ENCODE measurements around the gene TCN2. TPM values are rescaled to one million over a fixed set of nuclear protein-coding genes. Genes with fewer than 3 reads are reported as not detected.
"Not testable (repeated sequence)": the region's sequence is repeated elsewhere in the genome, so short reads cannot be mapped to it uniquely, and the experiment has no call there.

Gene TCN2
- total RNA-seq, 4 donors from 2014 or later = 26.3 to 55.1 (median 41.4) TPM

DNA sequence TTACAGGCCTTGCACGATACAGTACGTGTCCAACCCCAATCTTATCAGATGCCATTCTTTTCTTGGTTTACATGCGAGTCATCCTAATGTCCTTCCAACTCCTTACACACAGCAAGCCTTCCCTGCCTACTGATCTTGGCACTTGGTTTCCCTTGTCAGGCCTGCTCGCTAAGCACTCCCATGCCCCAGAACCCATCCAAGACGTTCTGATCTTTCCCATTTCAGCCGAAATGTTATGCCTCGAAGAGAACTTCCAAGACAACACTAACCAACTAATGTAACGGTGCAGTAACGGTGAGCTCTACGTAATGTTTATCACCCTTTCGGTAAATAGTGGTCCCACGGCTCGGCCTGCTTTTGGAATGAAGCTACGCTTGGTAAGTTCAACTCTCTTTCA, 15.8 kb upstream of the TCN2 start:
- H3K27ac ChIP-seq = peak overlapping the region in 1 of 3 donors; percentile 81
- DNase-seq = no peak
- intact Hi-C loops (cut with DNase I) = no loop called here
- TF ChIP-seq POLR2A (IDR thresholded peaks at IDR 0.05) = no peak
- TF ChIP-seq, protein P1, sequence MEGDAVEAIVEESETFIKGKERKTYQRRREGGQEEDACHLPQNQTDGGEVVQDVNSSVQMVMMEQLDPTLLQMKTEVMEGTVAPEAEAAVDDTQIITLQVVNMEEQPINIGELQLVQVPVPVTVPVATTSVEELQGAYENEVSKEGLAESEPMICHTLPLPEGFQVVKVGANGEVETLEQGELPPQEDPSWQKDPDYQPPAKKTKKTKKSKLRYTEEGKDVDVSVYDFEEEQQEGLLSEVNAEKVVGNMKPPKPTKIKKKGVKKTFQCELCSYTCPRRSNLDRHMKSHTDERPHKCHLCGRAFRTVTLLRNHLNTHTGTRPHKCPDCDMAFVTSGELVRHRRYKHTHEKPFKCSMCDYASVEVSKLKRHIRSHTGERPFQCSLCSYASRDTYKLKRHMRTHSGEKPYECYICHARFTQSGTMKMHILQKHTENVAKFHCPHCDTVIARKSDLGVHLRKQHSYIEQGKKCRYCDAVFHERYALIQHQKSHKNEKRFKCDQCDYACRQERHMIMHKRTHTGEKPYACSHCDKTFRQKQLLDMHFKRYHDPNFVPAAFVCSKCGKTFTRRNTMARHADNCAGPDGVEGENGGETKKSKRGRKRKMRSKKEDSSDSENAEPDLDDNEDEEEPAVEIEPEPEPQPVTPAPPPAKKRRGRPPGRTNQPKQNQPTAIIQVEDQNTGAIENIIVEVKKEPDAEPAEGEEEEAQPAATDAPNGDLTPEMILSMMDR (IDR thresholded peaks at IDR 0.05) = no peak
- peaks cover 8 to 10% of the 10 kb centered on the region in 2 donors for H3K4me1 ChIP-seq
- no peaks in the 10 kb centered on the region for H3K9me3 ChIP-seq
- no peaks in the 10 kb centered on the region for H3K27me3 ChIP-seq
- peak overlapping the region; percentile 53 to 73 (median 73) for H3K4me3 ChIP-seq (replicated peaks in 1 of 3)
- WGBS, 2 donors = 6% methylated on average over 14 of the region's 14 CpGs
- H3K36me3 ChIP-seq = peaks cover 28 to 30% of the 10 kb centered on the region in 2 donors

DNA sequence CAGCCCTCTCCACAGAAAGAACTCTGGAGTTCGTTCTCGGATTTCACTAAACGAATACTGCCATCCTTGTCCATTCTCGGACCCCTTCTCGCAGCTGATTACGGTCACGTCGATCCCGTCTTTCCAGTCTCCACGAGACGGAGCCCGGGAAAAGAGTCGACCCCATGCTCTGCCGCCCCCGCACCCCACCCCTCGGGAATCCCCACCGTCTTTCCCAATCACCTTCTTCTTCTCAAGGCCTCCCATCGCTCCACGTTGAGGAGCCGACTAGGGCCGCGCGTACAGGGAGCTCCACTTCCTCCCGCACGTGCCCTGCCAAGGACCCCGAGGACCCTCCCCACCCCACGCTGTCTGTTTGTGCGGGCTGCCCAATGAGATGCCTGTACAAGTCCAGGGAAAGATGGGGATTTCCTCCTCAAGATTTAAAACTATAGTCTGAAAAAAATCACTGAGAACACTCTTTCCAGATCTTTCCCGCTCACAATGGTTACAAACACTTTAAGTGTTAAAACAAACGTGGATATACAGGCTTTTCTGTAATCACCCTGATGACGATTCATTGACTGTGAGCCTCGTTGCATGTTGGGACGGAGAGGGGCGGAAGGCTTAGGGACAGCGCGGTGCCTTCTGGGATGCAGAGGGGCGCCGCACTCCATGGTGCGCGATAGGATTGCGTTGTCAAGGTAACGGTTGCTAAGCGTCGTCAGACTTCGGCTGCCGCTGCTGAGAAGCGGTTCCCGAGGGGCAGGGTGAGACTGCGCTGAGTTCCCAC, 15.2 kb upstream of the TCN2 start, which contains the start of gene PES1:
Gene PES1, minus strand, starts transcription at position 323 of the 772 bp plus-strand sequence. Its CDS starts 77 bp downstream, at position 246.
- WGBS, 2 donors = 1% methylated on average over 49 of the region's 49 CpGs
- intact Hi-C loops (cut with DNase I) = no loop called here
- H3K27ac ChIP-seq = peak within 1 kb of the TSS; percentile 61 to 81 (median 78)

DNA sequence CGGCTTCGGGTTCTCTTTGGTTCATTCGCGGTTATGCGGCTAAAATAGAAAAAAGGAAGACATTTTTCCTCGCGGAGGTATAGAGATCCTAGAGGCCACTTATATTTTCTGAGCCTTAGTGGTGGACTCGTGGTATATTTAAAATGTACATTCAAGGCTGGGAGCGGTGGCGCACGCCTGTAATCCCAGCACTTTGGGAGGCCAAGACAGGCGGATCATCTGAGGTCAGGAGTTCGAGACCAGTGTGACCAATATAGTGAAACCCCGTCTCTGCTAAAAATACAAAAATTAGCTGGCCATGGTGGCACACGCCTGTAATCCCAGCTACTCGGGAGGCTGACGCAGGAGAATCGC, 14.6 kb upstream of the TCN2 start:
- H3K9me3 ChIP-seq; intact Hi-C loops (cut with DNase I); H3K27me3 ChIP-seq; DNase-seq; H3K27ac ChIP-seq: not testable (repeated sequence)
- H3K4me1 ChIP-seq = peaks cover 8 to 10% of the 10 kb centered on the region in 2 donors
- peak overlapping the region in 1 of 3 donors; percentile 26 for H3K4me3 ChIP-seq (replicated peaks in 1 of 3)
- WGBS, 2 donors = 28 to 41% methylated on average over 18 of the region's 18 CpGs
- peaks cover 16 to 19% of the 10 kb centered on the region in 2 donors for H3K36me3 ChIP-seq

More for the DNA sequence above, 15.2 kb upstream of the TCN2 start, which contains the start of gene PES1:
- no peak for TF ChIP-seq POLR2A (IDR thresholded peaks at IDR 0.05)
- TF ChIP-seq, protein P1 (IDR thresholded peaks at IDR 0.05) = no peak
- peak; percentile 95 for DNase-seq
- peak within 1 kb of the TSS; percentile 53 to 73 (median 73) for H3K4me3 ChIP-seq (replicated peaks in 1 of 3)
- H3K4me1 ChIP-seq = peaks cover 8 to 10% of the 10 kb centered on the region in 2 donors
- H3K36me3 ChIP-seq = peaks cover 22 to 25% of the 10 kb centered on the region in 2 donors
- no peaks in the 10 kb centered on the region for H3K9me3 ChIP-seq
- no peaks in the 10 kb centered on the region for H3K27me3 ChIP-seq

DNA sequence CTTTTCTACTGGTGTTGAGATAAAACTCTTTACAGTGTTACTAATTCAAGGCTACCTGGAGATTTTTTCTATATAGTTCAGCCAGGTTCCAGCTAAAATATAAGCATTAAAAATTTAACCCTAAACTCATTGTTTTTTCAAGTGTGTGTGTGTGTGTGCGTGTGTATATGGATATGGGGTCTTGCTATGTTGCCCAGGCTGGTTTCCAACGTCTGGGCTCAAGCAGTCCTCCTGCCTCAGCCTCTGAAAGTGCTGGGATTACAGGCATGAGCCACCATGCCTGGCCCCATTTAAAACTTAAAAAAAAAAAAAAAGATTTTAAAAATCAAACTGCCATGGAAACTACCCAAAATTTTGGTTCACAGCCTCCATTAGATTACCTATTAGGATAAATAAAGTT, 10.8 kb upstream of the TCN2 start:
- Histone ChIP-seq H3K27me3 (no peaks in the 10 kb centered on the region), H3K4me1 (peaks cover under 1 to 1% of the 10 kb centered on the region in 2 donors), H3K27ac (no peak overlapping the region), H3K4me3 (replicated peaks in 1 of 3) (no peak overlapping the region), H3K9me3 (no peaks in the 10 kb centered on the region), H3K36me3 (no peaks in the 10 kb centered on the region)
- no peak for DNase-seq
- 40 to 66% methylated on average over 2 of the region's 2 CpGs for WGBS, 2 donors
- TF ChIP-seq POLR2A (IDR thresholded peaks at IDR 0.05) = no peak
- TF ChIP-seq, protein P1 (IDR thresholded peaks at IDR 0.05) = no peak
- intact Hi-C loops (cut with DNase I) = no loop called here

DNA sequence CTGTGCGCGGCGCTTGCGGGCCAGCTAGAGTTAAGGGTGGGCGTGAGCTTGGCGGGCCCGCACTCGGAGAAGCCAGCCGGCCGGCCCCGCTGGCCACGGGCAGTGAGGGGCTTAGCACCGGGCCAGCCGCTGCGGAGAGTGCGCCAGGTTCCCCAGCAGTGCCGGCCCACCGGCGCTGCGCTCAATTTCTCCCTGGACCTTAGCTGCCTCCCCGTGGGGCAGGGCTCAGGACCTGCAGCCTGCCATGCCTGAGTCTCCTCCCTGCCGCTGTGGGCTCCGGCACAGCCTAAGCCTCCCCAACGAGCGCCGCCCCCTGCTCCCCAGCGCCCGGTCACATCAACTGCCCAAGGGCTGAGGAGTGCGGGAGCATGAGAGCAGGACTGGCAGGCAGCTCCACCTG, 10.1 kb upstream of the TCN2 start:
- no peaks in the 10 kb centered on the region for H3K9me3 ChIP-seq
- H3K27me3 ChIP-seq = no peaks in the 10 kb centered on the region
- H3K27ac ChIP-seq = no peak overlapping the region
- no peaks in the 10 kb centered on the region for H3K36me3 ChIP-seq
- 87 to 92% methylated on average over 10 to 14 of the region's 29 CpGs for WGBS, 2 donors
- H3K4me1 ChIP-seq = no peaks in the 10 kb centered on the region
- no peak for TF ChIP-seq POLR2A (IDR thresholded peaks at IDR 0.05)
- TF ChIP-seq, protein P1 (IDR thresholded peaks at IDR 0.05) = no peak
- H3K4me3 ChIP-seq (replicated peaks in 1 of 3) = no peak overlapping the region
- no peak for DNase-seq
- intact Hi-C loops (cut with DNase I) = no loop called here

Data from thyroid gland (tissue), 4 donors.